H9 (cell line): ENCODE data around the gene USP35. TPM values are rescaled to one million over a fixed set of nuclear protein-coding genes. Genes with fewer than 3 reads are reported as not detected.

Experiments used
- DNase-seq: peaks from one replicate; pipeline ENCODE4 v3.0.0-alpha.2; 2017
- H2AFZ ChIP-seq: one replicate; pipeline ENCODE4 v1.6.1; 2013; ENCODE audit warnings: mild to moderate bottlenecking, low read length, control low read depth, moderate library complexity
- H2AK5ac ChIP-seq: 2 replicates; pipeline ENCODE4 v1.6.1; 2013; ENCODE audit warnings: low read length, control low read depth, mixed read lengths; ENCODE audit not compliant: insufficient read length
- H2BK120ac ChIP-seq: one replicate; pipeline ENCODE4 v1.6.1; 2013; ENCODE audit warnings: low read depth, mild to moderate bottlenecking, low read length, control low read depth, inconsistent platforms; ENCODE audit not compliant: poor library complexity, severe bottlenecking
- H2BK12ac ChIP-seq: 2 replicates; pipeline ENCODE4 v1.6.1; 2013; ENCODE audit warnings: low read length, control low read depth, mixed read lengths, low read depth; ENCODE audit not compliant: insufficient read length
- H2BK15ac ChIP-seq: 2 replicates; pipeline ENCODE4 v1.6.1; 2013; ENCODE audit warnings: low read depth, low read length, control low read depth
- H2BK20ac ChIP-seq: one replicate; pipeline ENCODE4 v1.6.1; 2013; ENCODE audit warnings: low read depth, mild to moderate bottlenecking, low read length, control low read depth, inconsistent platforms; ENCODE audit not compliant: poor library complexity, severe bottlenecking
- H2BK5ac ChIP-seq: 2 replicates; pipeline ENCODE4 v1.6.1; 2013; ENCODE audit warnings: low read length, control low read depth, mixed read lengths; ENCODE audit not compliant: insufficient read length
- H3K14ac ChIP-seq: 2 replicates; pipeline ENCODE4 v1.6.1; 2013; ENCODE audit warnings: low read length, control low read depth; ENCODE audit not compliant: insufficient read depth
- H3K18ac ChIP-seq: 2 replicates; pipeline ENCODE4 v1.6.1; 2013; ENCODE audit warnings: low read depth, mild to moderate bottlenecking, mixed read lengths, low read length, control low read depth; ENCODE audit not compliant: insufficient read length
- H3K23ac ChIP-seq: 2 replicates; pipeline ENCODE4 v1.6.1; 2013; ENCODE audit warnings: low read length, control low read depth, mixed read lengths, low read depth; ENCODE audit not compliant: insufficient read length
- H3K23me2 ChIP-seq: 2 replicates; pipeline ENCODE4 v1.6.1; 2013; ENCODE audit warnings: low read depth, mild to moderate bottlenecking, mixed read lengths, low read length, control low read depth; ENCODE audit not compliant: insufficient read length, poor library complexity, severe bottlenecking
- H3K27ac ChIP-seq: 2 replicates; pipeline ENCODE4 v1.5.1; 2013; ENCODE audit warnings: low read length, control low read depth, mixed read lengths, low read depth; ENCODE audit not compliant: insufficient read length
- H3K27me3 ChIP-seq: 2 replicates; pipeline ENCODE4 v1.6.1; 2013; ENCODE audit warnings: low read length, control low read depth, inconsistent platforms; ENCODE audit not compliant: insufficient read depth
- H3K4ac ChIP-seq: 2 replicates; pipeline ENCODE4 v1.6.1; 2013; ENCODE audit warnings: low read depth, mild to moderate bottlenecking, control low read depth, inconsistent platforms, low read length, moderate library complexity
- H3K4me1 ChIP-seq: 2 replicates; pipeline ENCODE4 v1.6.1; 2013; ENCODE audit warnings: low read length, control low read depth, inconsistent platforms; ENCODE audit not compliant: insufficient read depth
- H3K4me2 ChIP-seq: 2 replicates; pipeline ENCODE4 v1.6.1; 2013; ENCODE audit warnings: low read length, control low read depth, mixed read lengths; ENCODE audit not compliant: insufficient read length, insufficient read depth
- H3K56ac ChIP-seq: 2 replicates; pipeline ENCODE4 v1.6.1; 2013; ENCODE audit warnings: low read depth, mild to moderate bottlenecking, mixed read lengths, low read length, control low read depth; ENCODE audit not compliant: insufficient read length
- H3K79me1 ChIP-seq: 2 replicates; pipeline ENCODE4 v1.6.1; 2013; ENCODE audit warnings: low read depth, mild to moderate bottlenecking, moderate library complexity, low read length, control low read depth, inconsistent platforms; ENCODE audit not compliant: insufficient read depth, poor library complexity, severe bottlenecking
- H3K79me2 ChIP-seq: 2 replicates; pipeline ENCODE4 v1.6.1; 2013; ENCODE audit warnings: low read length, control low read depth, inconsistent platforms; ENCODE audit not compliant: insufficient read depth
- H3K9ac ChIP-seq: 2 replicates; pipeline ENCODE4 v1.6.1; 2013; ENCODE audit warnings: low read length, control low read depth, mixed read lengths; ENCODE audit not compliant: insufficient read length; ENCODE audit errors: extremely low read depth
- H3K9me3 ChIP-seq: one replicate; pipeline ENCODE4 v1.6.1; 2013; ENCODE audit warnings: low read depth, low read length, inconsistent platforms; ENCODE audit not compliant: control insufficient read depth
- H3T11ph ChIP-seq: one replicate; pipeline ENCODE4 v1.6.1; 2013; ENCODE audit warnings: mild to moderate bottlenecking, low read length, control low read depth, inconsistent platforms
- H4K20me1 ChIP-seq: one replicate; pipeline ENCODE4 v1.6.1; 2013; ENCODE audit not compliant: control insufficient read depth, insufficient read length, insufficient read depth
- H4K5ac ChIP-seq: 2 replicates; pipeline ENCODE4 v1.6.1; 2013; ENCODE audit warnings: low read depth, mild to moderate bottlenecking, mixed read lengths, low read length, control low read depth; ENCODE audit not compliant: insufficient read length
- H4K8ac ChIP-seq: replicated peaks from 2 replicates; pipeline ENCODE4 v1.6.1; 2013; ENCODE audit warnings: low read length, control low read depth, mixed read lengths, low read depth; ENCODE audit not compliant: insufficient read length
- H4K91ac ChIP-seq: 2 replicates; pipeline ENCODE4 v1.6.1; 2013; ENCODE audit warnings: low read depth, mild to moderate bottlenecking, moderate library complexity, mixed read lengths, low read length, control low read depth; ENCODE audit not compliant: insufficient read length
- H3K27ac Mint-ChIP-seq, 3 experiments: 2 replicates in 2 of 3; 3 replicates in 1 of 3; pipeline ENCODE4 v1.8.0; 2020 to 2021; ENCODE audit warnings: mixed read lengths in 3 of 3, mild to moderate bottlenecking in 1 of 3, moderate library complexity in 1 of 3
- H3K27me3 Mint-ChIP-seq: 2 replicates; pipeline ENCODE4 v1.8.0; 2021; ENCODE audit warnings: low read depth, mild to moderate bottlenecking, moderate library complexity, mixed read lengths
- H3K36me3 Mint-ChIP-seq, 3 experiments: 2 replicates in 2 of 3; 3 replicates in 1 of 3; pipeline ENCODE4 v1.8.0; 2020 to 2021; ENCODE audit warnings: low read depth in 3 of 3, mixed read lengths in 3 of 3; ENCODE audit not compliant: insufficient read depth in 1 of 3
- H3K4me1 Mint-ChIP-seq, 2 experiments: 2 replicates each; pipeline ENCODE4 v1.8.0; 2020; ENCODE audit warnings: mixed read lengths in 2 of 2
- H3K4me3 Mint-ChIP-seq, 2 experiments: 2 replicates in 1 of 2; 3 replicates in 1 of 2; pipeline ENCODE4 v1.8.0; 2020 to 2021; ENCODE audit warnings: mild to moderate bottlenecking in 2 of 2, mixed read lengths in 2 of 2, moderate library complexity in 1 of 2
- H3K9me3 Mint-ChIP-seq, 2 experiments: 2 replicates in 1 of 2; 3 replicates in 1 of 2; pipeline ENCODE4 v1.8.0; 2020; ENCODE audit warnings: mild to moderate bottlenecking in 2 of 2, mixed read lengths in 2 of 2, moderate library complexity in 1 of 2
- CTCF ChIP-seq: fragments of 200-600 bp; sonication (generic); conservative IDR thresholded peaks from 3 replicates; pipeline ENCODE4 v1.8.0; 2021; ENCODE audit warnings: antibody characterized with exemption, mild to moderate bottlenecking
- WGBS: extraction: QIAGEN DNeasy Blood & Tissue Kit; methylation state at CpG from one replicate; pipeline ENCODE4 v1.1.7; 2013; ENCODE audit warnings: missing lambda C conversion rate, low lambda C conversion rate, mixed read lengths; ENCODE audit not compliant: insufficient read length; ENCODE audit errors: extremely low coverage; 5-methylcytosine and 5-hydroxymethylcytosine counted together
- total RNA-seq: library from RNA; stranded (reverse); gene quantifications from 2 replicates; pipeline ENCODE4 v1.2.1, GENCODE V29; 2021

USP35 gene
- total RNA-seq, 1 experiment from 2014 or later, result 6.8 TPM

- H3K56ac ChIP-seq, result no peak overlapping the region
- no peak for DNase-seq
- no peak overlapping the region for H2AFZ ChIP-seq
- Mint-ChIP-seq H3K4me3 (no peak overlapping the region), H3K4me1 (peaks cover 16 to 27% of the 10 kb centered on the region in 2 experiments), H3K36me3 (no peaks in the 10 kb centered on the region), H3K9me3 (no peaks in the 10 kb centered on the region), H3K27me3 (no peaks in the 10 kb centered on the region), H3K27ac (peak overlapping the region in 1 of 3 experiments; percentile 1; a peak in 1 of 7 replicates)
- H2BK5ac ChIP-seq, result no peak overlapping the region
- H3K4ac ChIP-seq, result no peak overlapping the region
- no peaks in the 10 kb centered on the region for H3K79me2 ChIP-seq
- no peak overlapping the region for H4K91ac ChIP-seq
- H3K79me1 ChIP-seq, result no peaks in the 10 kb centered on the region
- no peak overlapping the region for H2BK15ac ChIP-seq
- H3K23me2 ChIP-seq, result no peaks in the 10 kb centered on the region
- H4K5ac ChIP-seq, result no peak overlapping the region
- no peak overlapping the region for H3K9ac ChIP-seq
- H3K4me1 ChIP-seq, result peaks cover 2% of the 10 kb centered on the region; the same call in 1 of the 2 replicates
- H2BK120ac ChIP-seq, result no peak overlapping the region
- H3K14ac ChIP-seq, result no peak overlapping the region
- H3K9me3 ChIP-seq, result no peaks in the 10 kb centered on the region
- no peak for TF ChIP-seq CTCF
- WGBS, result no CpG with 5 or more reads among the region's 8 CpGs
- H4K20me1 ChIP-seq, result no peaks in the 10 kb centered on the region
- no peak overlapping the region for H4K8ac ChIP-seq
- H3K4me2 ChIP-seq, result no peak overlapping the region
- H3T11ph ChIP-seq, result no peak overlapping the region
- no peak overlapping the region for H2BK12ac ChIP-seq
- H3K18ac ChIP-seq, result no peak overlapping the region
- H2AK5ac ChIP-seq, result no peak overlapping the region
- no peak overlapping the region for H3K27ac ChIP-seq
- no peaks in the 10 kb centered on the region for H3K27me3 ChIP-seq
- H2BK20ac ChIP-seq, result no peak overlapping the region
- H3K23ac ChIP-seq, result no peak overlapping the region
These were observed 71.2 kb downstream of the USP35 start for GRCh38 chr11:78259777-78260487.
